ENCODE data around the gene DDX60. TPM values are rescaled to one million over a fixed set of nuclear protein-coding genes. Genes with fewer than 3 reads are reported as not detected.
"Not testable (repeated sequence)": the region's sequence is repeated elsewhere in the genome, so short reads cannot be mapped to it uniquely, and the experiment has no call there.

Gene DDX60
- polyA plus RNA-seq, 2 donors = 0.90 to 1.8 TPM

- H3K36me3 ChIP-seq (ENCODE audit: control insufficient read depth in 2 of 2, insufficient read depth in 2 of 2, low read length in 1 of 2) = no peaks in the 10 kb centered on the region
- H3K9me3 ChIP-seq (ENCODE audit: control insufficient read depth in 2 of 2, insufficient read depth in 1 of 2, low read depth in 1 of 2, low read length in 1 of 2) = no peaks in the 10 kb centered on the region
- H3K27ac ChIP-seq (ENCODE audit: low read depth in 2 of 2, low read length in 1 of 2) = no peak overlapping the region
- H3K27me3 ChIP-seq (ENCODE audit: control insufficient read depth in 1 of 2, insufficient read depth in 2 of 2, low read length in 2 of 2) = no peaks in the 10 kb centered on the region
- no peak overlapping the region for H3K4me3 ChIP-seq (ENCODE audit: low read depth in 1 of 2, low read length in 2 of 2)
- H3K4me1 ChIP-seq (ENCODE audit: control insufficient read depth in 2 of 2, insufficient read depth in 2 of 2, low read length in 1 of 2) = no peaks in the 10 kb centered on the region
- WGBS, 2 donors = 86 to 87% methylated on average over 7 of the region's 7 CpGs
Observed at GRCh38 chr4:168306476-168306875, 12.1 kb downstream of the DDX60 start.

GRCh38 chr4:168304744-168305459 lies 13.7 kb downstream of the DDX60 start:
- no peaks in the 10 kb centered on the region for H3K4me1 ChIP-seq (ENCODE audit: control insufficient read depth in 2 of 2, insufficient read depth in 2 of 2, low read length in 1 of 2)
- no peaks in the 10 kb centered on the region for H3K36me3 ChIP-seq (ENCODE audit: control insufficient read depth in 2 of 2, insufficient read depth in 2 of 2, low read length in 1 of 2)
- no peak overlapping the region for H3K4me3 ChIP-seq (ENCODE audit: low read depth in 1 of 2, low read length in 2 of 2)
- WGBS, 2 donors = 51 to 64% methylated on average over 3 of the region's 3 CpGs
- no peak overlapping the region for H3K27ac ChIP-seq (ENCODE audit: low read depth in 2 of 2, low read length in 1 of 2)
- H3K27me3 ChIP-seq (ENCODE audit: control insufficient read depth in 1 of 2, insufficient read depth in 2 of 2, low read length in 2 of 2) = no peaks in the 10 kb centered on the region
- no peaks in the 10 kb centered on the region for H3K9me3 ChIP-seq (ENCODE audit: control insufficient read depth in 2 of 2, insufficient read depth in 1 of 2, low read depth in 1 of 2, low read length in 1 of 2)

- whole genome bisulfite sequencing, 2 donors = 93 to 94% methylated on average over 5 of the region's 5 CpGs
- H3K27ac ChIP-seq (ENCODE audit: low read depth in 2 of 2, low read length in 1 of 2); H3K4me1 ChIP-seq (ENCODE audit: control insufficient read depth in 2 of 2, insufficient read depth in 2 of 2, low read length in 1 of 2); H3K9me3 ChIP-seq (ENCODE audit: control insufficient read depth in 2 of 2, insufficient read depth in 1 of 2, low read depth in 1 of 2, low read length in 1 of 2); H3K4me3 ChIP-seq (ENCODE audit: low read depth in 1 of 2, low read length in 2 of 2); H3K27me3 ChIP-seq (ENCODE audit: control insufficient read depth in 1 of 2, insufficient read depth in 2 of 2, low read length in 2 of 2); H3K36me3 ChIP-seq (ENCODE audit: control insufficient read depth in 2 of 2, insufficient read depth in 2 of 2, low read length in 1 of 2): not testable (repeated sequence)
Observed at GRCh38 chr4:168303430-168303829, 15.1 kb downstream of the DDX60 start.

- WGBS, 2 donors = 93 to 97% methylated on average over 3 of the region's 3 CpGs
- Histone ChIP-seq H3K36me3 (ENCODE audit: control insufficient read depth in 2 of 2, insufficient read depth in 2 of 2, low read length in 1 of 2) (no peaks in the 10 kb centered on the region), H3K9me3 (ENCODE audit: control insufficient read depth in 2 of 2, insufficient read depth in 1 of 2, low read depth in 1 of 2, low read length in 1 of 2) (no peaks in the 10 kb centered on the region), H3K4me3 (ENCODE audit: low read depth in 1 of 2, low read length in 2 of 2) (no peak overlapping the region), H3K27ac (ENCODE audit: low read depth in 2 of 2, low read length in 1 of 2) (no peak overlapping the region), H3K27me3 (ENCODE audit: control insufficient read depth in 1 of 2, insufficient read depth in 2 of 2, low read length in 2 of 2) (no peaks in the 10 kb centered on the region), H3K4me1 (ENCODE audit: control insufficient read depth in 2 of 2, insufficient read depth in 2 of 2, low read length in 1 of 2) (no peaks in the 10 kb centered on the region)
Observed at GRCh38 chr4:168293386-168293975, 25.1 kb downstream of the DDX60 start.

- no peak overlapping the region for H3K27ac ChIP-seq (ENCODE audit: low read depth in 2 of 2, low read length in 1 of 2)
- WGBS, 2 donors = 97% methylated on average over 1 of the region's 1 CpG
- no peaks in the 10 kb centered on the region for H3K4me1 ChIP-seq (ENCODE audit: control insufficient read depth in 2 of 2, insufficient read depth in 2 of 2, low read length in 1 of 2)
- no peaks in the 10 kb centered on the region for H3K9me3 ChIP-seq (ENCODE audit: control insufficient read depth in 2 of 2, insufficient read depth in 1 of 2, low read depth in 1 of 2, low read length in 1 of 2)
- no peak overlapping the region for H3K4me3 ChIP-seq (ENCODE audit: low read depth in 1 of 2, low read length in 2 of 2)
- no peaks in the 10 kb centered on the region for H3K27me3 ChIP-seq (ENCODE audit: control insufficient read depth in 1 of 2, insufficient read depth in 2 of 2, low read length in 2 of 2)
- H3K36me3 ChIP-seq (ENCODE audit: control insufficient read depth in 2 of 2, insufficient read depth in 2 of 2, low read length in 1 of 2) = no peaks in the 10 kb centered on the region
Observed at GRCh38 chr4:168291242-168291641, 27.3 kb downstream of the DDX60 start.

GRCh38 chr4:168285850-168286249 lies 32.7 kb downstream of the DDX60 start:
- WGBS, 2 donors = 95 to 97% methylated on average over 1 of the region's 1 CpG
- H3K4me1 ChIP-seq (ENCODE audit: control insufficient read depth in 2 of 2, insufficient read depth in 2 of 2, low read length in 1 of 2); H3K27me3 ChIP-seq (ENCODE audit: control insufficient read depth in 1 of 2, insufficient read depth in 2 of 2, low read length in 2 of 2); H3K27ac ChIP-seq (ENCODE audit: low read depth in 2 of 2, low read length in 1 of 2); H3K4me3 ChIP-seq (ENCODE audit: low read depth in 1 of 2, low read length in 2 of 2); H3K9me3 ChIP-seq (ENCODE audit: control insufficient read depth in 2 of 2, insufficient read depth in 1 of 2, low read depth in 1 of 2, low read length in 1 of 2); H3K36me3 ChIP-seq (ENCODE audit: control insufficient read depth in 2 of 2, insufficient read depth in 2 of 2, low read length in 1 of 2): not testable (repeated sequence)

- Histone ChIP-seq H3K27me3 (ENCODE audit: control insufficient read depth in 1 of 2, insufficient read depth in 2 of 2, low read length in 2 of 2) (no peaks in the 10 kb centered on the region), H3K9me3 (ENCODE audit: control insufficient read depth in 2 of 2, insufficient read depth in 1 of 2, low read depth in 1 of 2, low read length in 1 of 2) (no peaks in the 10 kb centered on the region), H3K27ac (ENCODE audit: low read depth in 2 of 2, low read length in 1 of 2) (no peak overlapping the region), H3K36me3 (ENCODE audit: control insufficient read depth in 2 of 2, insufficient read depth in 2 of 2, low read length in 1 of 2) (peaks cover 2 to 6% of the 10 kb centered on the region in 2 donors), H3K4me1 (ENCODE audit: control insufficient read depth in 2 of 2, insufficient read depth in 2 of 2, low read length in 1 of 2) (no peaks in the 10 kb centered on the region), H3K4me3 (ENCODE audit: low read depth in 1 of 2, low read length in 2 of 2) (no peak overlapping the region)
- 79 to 80% methylated on average over 2 of the region's 2 CpGs for WGBS, 2 donors
Observed at GRCh38 chr4:168279556-168279955, 39.0 kb downstream of the DDX60 start.

- whole genome bisulfite sequencing, 2 donors = 94 to 97% methylated on average over 2 of the region's 2 CpGs
- peaks cover 3 to 4% of the 10 kb centered on the region in 2 donors for H3K36me3 ChIP-seq (ENCODE audit: control insufficient read depth in 2 of 2, insufficient read depth in 2 of 2, low read length in 1 of 2)
- no peak overlapping the region for H3K27ac ChIP-seq (ENCODE audit: low read depth in 2 of 2, low read length in 1 of 2)
- H3K27me3 ChIP-seq (ENCODE audit: control insufficient read depth in 1 of 2, insufficient read depth in 2 of 2, low read length in 2 of 2) = no peaks in the 10 kb centered on the region
- H3K4me3 ChIP-seq (ENCODE audit: low read depth in 1 of 2, low read length in 2 of 2) = no peak overlapping the region
- H3K9me3 ChIP-seq (ENCODE audit: control insufficient read depth in 2 of 2, insufficient read depth in 1 of 2, low read depth in 1 of 2, low read length in 1 of 2) = no peaks in the 10 kb centered on the region
- no peaks in the 10 kb centered on the region for H3K4me1 ChIP-seq (ENCODE audit: control insufficient read depth in 2 of 2, insufficient read depth in 2 of 2, low read length in 1 of 2)
Observed at GRCh38 chr4:168275836-168276235, 42.7 kb downstream of the DDX60 start.

- Histone ChIP-seq H3K36me3 (ENCODE audit: control insufficient read depth in 2 of 2, insufficient read depth in 2 of 2, low read length in 1 of 2) (peaks cover 2 to 4% of the 10 kb centered on the region in 2 donors), H3K4me3 (ENCODE audit: low read depth in 1 of 2, low read length in 2 of 2) (no peak overlapping the region), H3K9me3 (ENCODE audit: control insufficient read depth in 2 of 2, insufficient read depth in 1 of 2, low read depth in 1 of 2, low read length in 1 of 2) (no peaks in the 10 kb centered on the region), H3K4me1 (ENCODE audit: control insufficient read depth in 2 of 2, insufficient read depth in 2 of 2, low read length in 1 of 2) (no peaks in the 10 kb centered on the region), H3K27me3 (ENCODE audit: control insufficient read depth in 1 of 2, insufficient read depth in 2 of 2, low read length in 2 of 2) (no peaks in the 10 kb centered on the region), H3K27ac (ENCODE audit: low read depth in 2 of 2, low read length in 1 of 2) (no peak overlapping the region)
- 86 to 94% methylated on average over 1 of the region's 1 CpG for WGBS, 2 donors
Observed at GRCh38 chr4:168274871-168275270, 43.7 kb downstream of the DDX60 start.

GRCh38 chr4:168273838-168274237 lies 44.7 kb downstream of the DDX60 start:
- Histone ChIP-seq H3K36me3 (ENCODE audit: control insufficient read depth in 2 of 2, insufficient read depth in 2 of 2, low read length in 1 of 2) (peaks cover 0 to 4% of the 10 kb centered on the region in 2 donors), H3K9me3 (ENCODE audit: control insufficient read depth in 2 of 2, insufficient read depth in 1 of 2, low read depth in 1 of 2, low read length in 1 of 2) (no peaks in the 10 kb centered on the region), H3K4me1 (ENCODE audit: control insufficient read depth in 2 of 2, insufficient read depth in 2 of 2, low read length in 1 of 2) (no peaks in the 10 kb centered on the region), H3K27ac (ENCODE audit: low read depth in 2 of 2, low read length in 1 of 2) (no peak overlapping the region), H3K27me3 (ENCODE audit: control insufficient read depth in 1 of 2, insufficient read depth in 2 of 2, low read length in 2 of 2) (no peaks in the 10 kb centered on the region), H3K4me3 (ENCODE audit: low read depth in 1 of 2, low read length in 2 of 2) (no peak overlapping the region)
- WGBS, 2 donors = 81 to 87% methylated on average over 9 of the region's 9 CpGs

Data from esophagus (tissue), 2 donors.